Liver (tissue), 9 donors: ENCODE data around the gene HMGB4. TPM values are rescaled to one million over a fixed set of nuclear protein-coding genes. Genes with fewer than 3 reads are reported as not detected.

Experiments used
- DNase-seq: peaks from one replicate; pipeline ENCODE4 v3.0.0-alpha.2; 2017; ENCODE audit warnings: low spot score
- H3K27ac ChIP-seq, 2 donors: one replicate each; pipeline ENCODE4 v1.7.0; 2013; ENCODE audit warnings: inconsistent platforms in 2 of 2, low read length in 2 of 2, control low read depth in 1 of 2, low read depth in 1 of 2, mild to moderate bottlenecking in 1 of 2
- H3K27me3 ChIP-seq, 4 donors: one replicate each; pipeline versions ENCODE4 v1.6.1 to v1.7.0; 2013; ENCODE audit warnings: low read length in 3 of 4, inconsistent platforms in 1 of 4, mild to moderate bottlenecking in 1 of 4, moderate library complexity in 1 of 4; ENCODE audit not compliant: control insufficient read depth in 4 of 4, insufficient read depth in 4 of 4
- H3K36me3 ChIP-seq, 4 donors: one replicate each; pipeline versions ENCODE4 v1.6.1 to v1.7.0; 2013; ENCODE audit warnings: low read length in 3 of 4, mild to moderate bottlenecking in 3 of 4, low read depth in 1 of 4, moderate library complexity in 1 of 4; ENCODE audit not compliant: control insufficient read depth in 4 of 4, insufficient read depth in 3 of 4
- H3K4me1 ChIP-seq, 4 donors: one replicate each; pipeline versions ENCODE4 v1.6.1 to v1.7.0; 2013; ENCODE audit warnings: low read length in 3 of 4, mild to moderate bottlenecking in 3 of 4, moderate library complexity in 1 of 4; ENCODE audit not compliant: control insufficient read depth in 4 of 4, insufficient read depth in 4 of 4
- H3K4me3 ChIP-seq, 3 donors: one replicate each; pipeline versions ENCODE4 v1.6.1 to v1.7.0; 2013; ENCODE audit warnings: low read length in 3 of 3, control low read depth in 1 of 3, low read depth in 1 of 3, mild to moderate bottlenecking in 1 of 3
- H3K9ac ChIP-seq, 2 donors: one replicate each; pipeline ENCODE4 v1.7.0; 2013; ENCODE audit warnings: low read length in 2 of 2, mild to moderate bottlenecking in 2 of 2, moderate library complexity in 2 of 2, control low read depth in 1 of 2, low read depth in 1 of 2
- H3K9me3 ChIP-seq, 4 donors: one replicate each; pipeline versions ENCODE4 v1.6.1 to v1.7.0; 2013; ENCODE audit warnings: low read length in 3 of 4; ENCODE audit not compliant: control insufficient read depth in 4 of 4
- EGR1 ChIP-seq, 2 donors: IDR thresholded peaks; 2 replicates each; pipeline ENCODE4 v1.6.1; 2016 to 2018; ENCODE audit warnings: antibody characterized with exemption in 2 of 2, low read depth in 2 of 2
- FOXA2 ChIP-seq: IDR thresholded peaks from 2 replicates; pipeline ENCODE4 v1.6.1; 2016; ENCODE audit warnings: antibody characterized with exemption
- GABPA ChIP-seq, 2 donors: IDR thresholded peaks in 1 of 2; conservative IDR thresholded peaks in 1 of 2; 2 replicates each; pipeline ENCODE4 v1.6.1; 2016; ENCODE audit warnings: antibody characterized with exemption in 2 of 2, mild to moderate bottlenecking in 1 of 2, moderate library complexity in 1 of 2
- HNF4A ChIP-seq, 2 donors: conservative IDR thresholded peaks; 2 replicates each; pipeline ENCODE4 v1.6.1; 2016; ENCODE audit warnings: antibody characterized with exemption in 2 of 2, mild to moderate bottlenecking in 2 of 2
- HNF4G ChIP-seq: IDR thresholded peaks from 2 replicates; pipeline ENCODE4 v1.6.1; 2016; ENCODE audit warnings: antibody characterized with exemption
- JUND ChIP-seq, 2 donors: IDR thresholded peaks; 2 replicates each; pipeline ENCODE4 v1.6.1; 2016; ENCODE audit warnings: antibody characterized with exemption in 2 of 2
- MAX ChIP-seq: IDR thresholded peaks from 2 replicates; pipeline ENCODE4 v1.6.1; 2016; ENCODE audit warnings: antibody characterized with exemption
- NR2F2 ChIP-seq: IDR thresholded peaks from 2 replicates; pipeline ENCODE4 v1.6.1; 2016; ENCODE audit warnings: antibody characterized with exemption
- RAD21 ChIP-seq, 2 donors: IDR thresholded peaks; 2 replicates each; pipeline ENCODE4 v1.6.1; 2016; ENCODE audit warnings: antibody characterized with exemption in 2 of 2, mild to moderate bottlenecking in 2 of 2
- REST ChIP-seq: IDR thresholded peaks from 2 replicates; pipeline ENCODE4 v1.6.1; 2016; ENCODE audit warnings: antibody characterized with exemption, mild to moderate bottlenecking
- RXRA ChIP-seq, 2 donors: IDR thresholded peaks; 2 replicates each; pipeline ENCODE4 v1.6.1; 2017 to 2018; ENCODE audit warnings: antibody characterized with exemption in 2 of 2, mild to moderate bottlenecking in 1 of 2
- SP1 ChIP-seq: IDR thresholded peaks from 2 replicates; pipeline ENCODE4 v1.6.1; 2018; ENCODE audit warnings: antibody characterized with exemption, mild to moderate bottlenecking
- TAF1 ChIP-seq: conservative IDR thresholded peaks from 2 replicates; pipeline ENCODE4 v1.6.1; 2016; ENCODE audit warnings: antibody characterized with exemption, mild to moderate bottlenecking
- ZBTB33 ChIP-seq: IDR thresholded peaks from 2 replicates; pipeline ENCODE4 v1.6.1; 2016; ENCODE audit warnings: antibody characterized with exemption
- WGBS: extraction: QIAGEN DNeasy Blood & Tissue Kit; methylation state at CpG from one replicate; pipeline ENCODE4 v1.1.7; 2013; 5-methylcytosine and 5-hydroxymethylcytosine counted together
- polyA plus RNA-seq, 2 donors: library from polyadenylated mRNA; stranded (reverse) in 1 of 2; unstranded in 1 of 2; fragments of 200-250 nt in 1 of 2; fragments of >200 nt in 1 of 2; fragmentation: Nextera tagmentation in 1 of 2; extraction: Ambion mirVana in 1 of 2; gene quantifications; one replicate each; pipeline versions ENCODE4 v1.2.1 to v1.2.3, GENCODE V29; 2013 to 2015
- total RNA-seq, 2 donors: library from RNA; depleted of rRNA; stranded (reverse); fragments of >200 nt; gene quantifications; one replicate each; pipeline ENCODE4 v1.2.3, GENCODE V29; 2014
- TF ChIP-seq, protein P1 (sequence below): fragments of 150-350 bp; IDR thresholded peaks from 2 replicates; pipeline ENCODE4 v1.5.1; 2017; ENCODE audit warnings: improper control_type of control experiment, low read depth, low read length; ENCODE audit not compliant: missing input control
- TF ChIP-seq, protein P2 (sequence below): IDR thresholded peaks from 2 replicates; pipeline ENCODE4 v1.6.1; 2016; ENCODE audit warnings: antibody characterized with exemption
- donor health status: healthy.
- donor health status: healthy.
- donor health status: healthy.
- donor health status: healthy.
- donor health status: healthy.

The HMGB4 gene
- total and polyA plus RNA-seq, 4 donors: not detected

DNA sequence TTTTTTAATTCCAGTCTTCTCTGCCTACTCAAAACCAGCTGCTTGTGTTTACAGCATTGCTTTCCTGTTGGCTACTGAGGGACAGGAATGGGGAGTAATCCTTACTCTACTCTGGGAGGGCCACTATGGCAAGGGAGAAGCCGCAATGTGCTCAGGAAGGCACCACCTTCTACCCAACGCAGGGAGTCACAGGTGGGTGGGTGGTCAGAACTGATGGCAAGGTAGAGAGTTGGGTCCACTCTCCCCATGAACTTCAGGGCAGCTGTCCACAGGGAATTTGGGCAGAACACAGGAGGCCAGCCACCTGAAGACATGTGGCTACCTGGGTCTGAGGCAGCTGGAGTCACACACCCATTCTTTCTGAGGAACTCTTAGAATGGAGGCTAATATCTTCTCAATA lies 40.5 kb upstream of the HMGB4 start:
- H3K36me3 ChIP-seq: no peaks in the 10 kb centered on the region
- no peak overlapping the region for H3K9ac ChIP-seq
- no peak overlapping the region for H3K4me3 ChIP-seq
- TF ChIP-seq JUND (IDR thresholded peaks at IDR 0.05) (no peak), ZBTB33 (no peak)
- H3K4me1 ChIP-seq: no peaks in the 10 kb centered on the region
- DNase-seq: no peak
- no peaks in the 10 kb centered on the region for H3K9me3 ChIP-seq
- WGBS: 92% methylated on average over 2 of the region's 2 CpGs
- peaks cover 0 to 2% (median 0%) of the 10 kb centered on the region in 4 donors for H3K27me3 ChIP-seq
- no peak overlapping the region for H3K27ac ChIP-seq

- no peak for TF ChIP-seq NR2F2
- no peak for TF ChIP-seq REST
- no peak for TF ChIP-seq SP1
- TF ChIP-seq TAF1: no peak
- no peak for TF ChIP-seq EGR1 (IDR thresholded peaks at IDR 0.05; ENCODE audit: low read depth in 2 of 2)
- TF ChIP-seq RXRA (IDR thresholded peaks at IDR 0.05): no peak
- no peak for TF ChIP-seq JUND (IDR thresholded peaks at IDR 0.05)
- TF ChIP-seq, protein P1, sequence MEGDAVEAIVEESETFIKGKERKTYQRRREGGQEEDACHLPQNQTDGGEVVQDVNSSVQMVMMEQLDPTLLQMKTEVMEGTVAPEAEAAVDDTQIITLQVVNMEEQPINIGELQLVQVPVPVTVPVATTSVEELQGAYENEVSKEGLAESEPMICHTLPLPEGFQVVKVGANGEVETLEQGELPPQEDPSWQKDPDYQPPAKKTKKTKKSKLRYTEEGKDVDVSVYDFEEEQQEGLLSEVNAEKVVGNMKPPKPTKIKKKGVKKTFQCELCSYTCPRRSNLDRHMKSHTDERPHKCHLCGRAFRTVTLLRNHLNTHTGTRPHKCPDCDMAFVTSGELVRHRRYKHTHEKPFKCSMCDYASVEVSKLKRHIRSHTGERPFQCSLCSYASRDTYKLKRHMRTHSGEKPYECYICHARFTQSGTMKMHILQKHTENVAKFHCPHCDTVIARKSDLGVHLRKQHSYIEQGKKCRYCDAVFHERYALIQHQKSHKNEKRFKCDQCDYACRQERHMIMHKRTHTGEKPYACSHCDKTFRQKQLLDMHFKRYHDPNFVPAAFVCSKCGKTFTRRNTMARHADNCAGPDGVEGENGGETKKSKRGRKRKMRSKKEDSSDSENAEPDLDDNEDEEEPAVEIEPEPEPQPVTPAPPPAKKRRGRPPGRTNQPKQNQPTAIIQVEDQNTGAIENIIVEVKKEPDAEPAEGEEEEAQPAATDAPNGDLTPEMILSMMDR: no peak
- no peak for TF ChIP-seq HNF4G
- TF ChIP-seq FOXA2: no peak
- no peak for TF ChIP-seq RAD21 (IDR thresholded peaks at IDR 0.05)
- no peak for TF ChIP-seq HNF4A (conservative IDR thresholded peaks at IDR 0.05)
- TF ChIP-seq GABPA (IDR thresholded peaks at IDR 0.05 in 1 of 2, conservative IDR thresholded peaks at IDR 0.05 in 1 of 2): no peak
- TF ChIP-seq, protein P2, sequence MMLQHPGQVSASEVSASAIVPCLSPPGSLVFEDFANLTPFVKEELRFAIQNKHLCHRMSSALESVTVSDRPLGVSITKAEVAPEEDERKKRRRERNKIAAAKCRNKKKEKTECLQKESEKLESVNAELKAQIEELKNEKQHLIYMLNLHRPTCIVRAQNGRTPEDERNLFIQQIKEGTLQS: no peak
- no peak for TF ChIP-seq MAX
- no peak for TF ChIP-seq ZBTB33
- H3K4me1 ChIP-seq: no peaks in the 10 kb centered on the region
- WGBS: 61% methylated on average over 1 of the region's 1 CpG
- DNase-seq: no peak
- H3K9me3 ChIP-seq: no peaks in the 10 kb centered on the region
- no peak overlapping the region for H3K9ac ChIP-seq
- H3K4me3 ChIP-seq: no peak overlapping the region
- H3K27ac ChIP-seq: no peak overlapping the region
- H3K36me3 ChIP-seq: no peaks in the 10 kb centered on the region
- peaks cover 0 to 2% (median 0%) of the 10 kb centered on the region in 4 donors for H3K27me3 ChIP-seq
Observed at GRCh38 chr1:33823830-33824229, 40.0 kb upstream of the HMGB4 start.
